ENCODE results near the gene ANKRD36B.
"Not testable (repeated sequence)": the region's sequence is repeated elsewhere in the genome, so short reads cannot be mapped to it uniquely, and the experiment has no call there.

- TF ChIP-seq CTCF (optimal IDR thresholded peaks at IDR 0.05 in 1 of 3, IDR thresholded peaks at IDR 0.05 in 1 of 3, conservative IDR thresholded peaks at IDR 0.05 in 1 of 3; ENCODE audit: extremely low read depth in 1 of 3, insufficient read depth in 2 of 3, low read length in 3 of 3); EZH2 (IDR thresholded peaks at IDR 0.05; ENCODE audit: low read length): not testable (repeated sequence)
These were observed 22.2 kb upstream of the ANKRD36B start for GRCh38 chr2:97611895-97612294.

Measured in keratinocyte (primary cell).